PC-9 (cell line): Measurements from ENCODE around the gene SLC1A7. TPM values are rescaled to one million over a fixed set of nuclear protein-coding genes. Genes with fewer than 3 reads are reported as not detected.

ENCODE experiments used
- BruUV-seq: library from RNA; stranded (reverse); fragments of 400-500 nt; replicated peaks from 2 replicates; lab custom pipeline; 2021; lab: Mats Ljungman, UMichigan
- CTCF ChIA-PET: fragments of 300-600 bp; sonication (Branson Sonifier 250); formaldehyde crosslinking; loops from one replicate; lab custom pipeline; 2022; ENCODE audit warnings: antibody characterized with exemption; lab: Charles Lee
- POLR2A ChIA-PET: fragments of 300-600 bp; sonication (Branson Sonifier 250); formaldehyde crosslinking; loops from one replicate; lab custom pipeline; 2022; ENCODE audit warnings: antibody characterized with exemption; ENCODE audit not compliant: unreplicated experiment; lab: Charles Lee
- DNase-seq, 2 experiments: peaks; one replicate each; pipeline versions ENCODE4 v3.0.0 to v3.0.0-alpha.2; 2015 to 2022; ENCODE audit warnings: mixed read lengths in 1 of 2
- H2AFZ ChIP-seq: fragments of 200-600 bp; sonication (generic); 2 replicates; pipeline ENCODE4 v1.8.1; 2017; ENCODE audit warnings: antibody characterized with exemption
- H3F3A ChIP-seq: fragments of 200-600 bp; sonication (generic); 2 replicates; pipeline ENCODE4 v1.8.1; 2017; ENCODE audit warnings: antibody characterized with exemption, mild to moderate bottlenecking, low read depth; ENCODE audit not compliant: insufficient read depth
- H3K27ac ChIP-seq: fragments of 200-600 bp; sonication (generic); 2 replicates; pipeline ENCODE4 v1.6.1; 2016; ENCODE audit warnings: mixed run types
- H3K27me3 ChIP-seq: fragments of 200-600 bp; sonication (generic); 2 replicates; pipeline ENCODE4 v1.6.1; 2016; ENCODE audit warnings: low read depth, mixed run types; ENCODE audit not compliant: insufficient read depth
- H3K36me3 ChIP-seq: fragments of 200-600 bp; sonication (generic); 2 replicates; pipeline ENCODE4 v1.6.1; 2016; ENCODE audit warnings: low read depth, mixed run types
- H3K4me1 ChIP-seq: fragments of 200-600 bp; sonication (generic); replicated peaks from 2 replicates; pipeline ENCODE4 v1.6.1; 2016; ENCODE audit warnings: mixed run types; ENCODE audit not compliant: insufficient read depth
- H3K4me2 ChIP-seq: fragments of 200-600 bp; sonication (generic); 2 replicates; pipeline ENCODE4 v1.6.1; 2017; ENCODE audit warnings: mixed run types
- H3K4me3 ChIP-seq: fragments of 200-600 bp; sonication (generic); 2 replicates; pipeline ENCODE4 v1.6.1; 2016; ENCODE audit warnings: mixed run types
- H3K79me2 ChIP-seq: fragments of 200-600 bp; sonication (generic); 2 replicates; pipeline ENCODE4 v1.6.1; 2017; ENCODE audit warnings: low read depth, mixed run types
- H3K9me2 ChIP-seq: fragments of 200-600 bp; sonication (generic); 2 replicates; pipeline ENCODE4 v1.8.1; 2017; ENCODE audit warnings: mild to moderate bottlenecking; ENCODE audit not compliant: insufficient read depth
- H3K9me3 ChIP-seq: fragments of 200-600 bp; sonication (generic); 2 replicates; pipeline ENCODE4 v1.8.1; 2016; ENCODE audit warnings: low read depth; ENCODE audit not compliant: insufficient read depth
- H4K20me1 ChIP-seq: fragments of 200-600 bp; sonication (generic); 2 replicates; pipeline ENCODE4 v1.8.1; 2017; ENCODE audit not compliant: insufficient read depth
- CTCF ChIP-seq: fragments of 200-600 bp; sonication (generic); conservative IDR thresholded peaks from 2 replicates; pipeline ENCODE4 v1.6.1; 2017; ENCODE audit warnings: mixed run types, antibody characterized with exemption, mild to moderate bottlenecking, moderate library complexity
- EZH2 ChIP-seq: fragments of 200-600 bp; sonication (generic); IDR thresholded peaks from 2 replicates; pipeline ENCODE4 v1.8.0; 2017; ENCODE audit warnings: antibody characterized with exemption, low read depth
- intact Hi-C: fragments of 100-400 bp; cut with micrococcal nuclease; formaldehyde crosslinking; loops from one replicate; pipeline ENCODE4 v1.10.0; 2022; ENCODE audit not compliant: unreplicated experiment
- total RNA-seq: library from RNA; stranded (reverse); gene quantifications from 2 replicates; pipeline ENCODE4 v1.2.3, GENCODE V29; 2021

SLC1A7 gene
- total RNA-seq, 1 experiment from 2014 or later, result not detected

- H3K9me2 ChIP-seq, result no peaks in the 10 kb centered on the region
- TF ChIP-seq EZH2, result no peak
- TF ChIP-seq CTCF, result no peak
- peaks cover 9% of the 10 kb centered on the region; the same call in 1 of the 2 replicates for H3K4me1 ChIP-seq
- POLR2A ChIA-PET, result interaction anchor here (0.5 to 0.6 kb wide), 2 partner anchors 14 to 253 kb away, joined by 3 to 5 read pairs; no protein-coding TSS in a partner anchor
- no peaks in the 10 kb centered on the region for H3K79me2 ChIP-seq
- CTCF ChIA-PET, result interaction anchor here (0.6 kb wide), 1 partner anchor 162 kb away, joined by 5 read pairs; no protein-coding TSS in a partner anchor
- no peak overlapping the region for H2AFZ ChIP-seq
- no peak overlapping the region for H3K4me3 ChIP-seq
- intact Hi-C loops, result loop anchor here (10.0 kb wide), 1 partner anchor 87 kb away; no protein-coding TSS in a partner anchor
- H3K27ac ChIP-seq, result no peak overlapping the region
- no TSS peak for BruUV-seq
- H3K9me3 ChIP-seq, result no peaks in the 10 kb centered on the region
- H3K36me3 ChIP-seq, result no peaks in the 10 kb centered on the region
- no peak for DNase-seq
- H3F3A ChIP-seq, result no peaks in the 10 kb centered on the region
- H3K27me3 ChIP-seq, result no peaks in the 10 kb centered on the region
- H4K20me1 ChIP-seq, result no peaks in the 10 kb centered on the region
- no peak overlapping the region for H3K4me2 ChIP-seq
Observed at GRCh38 chr1:53087332-53088285, 54.8 kb downstream of the SLC1A7 start.

GRCh38 chr1:53086491-53087070, 55.9 kb downstream of the SLC1A7 start:
- ChIA-PET CTCF (interaction anchor here (0.6 kb wide), 1 partner anchor 161 kb away, joined by 5 read pairs; no protein-coding TSS in a partner anchor), POLR2A (interaction anchor here (0.6 kb wide), 1 partner anchor 252 kb away, joined by 3 read pairs; no protein-coding TSS in a partner anchor)
- Histone ChIP-seq H3K4me1 (peaks cover 9% of the 10 kb centered on the region; the same call in 1 of the 2 replicates), H3K27ac (no peak overlapping the region), H2AFZ (no peak overlapping the region), H3K4me2 (no peak overlapping the region), H3F3A (no peaks in the 10 kb centered on the region), H3K27me3 (no peaks in the 10 kb centered on the region), H3K9me3 (no peaks in the 10 kb centered on the region), H3K4me3 (no peak overlapping the region), H4K20me1 (no peaks in the 10 kb centered on the region), H3K36me3 (no peaks in the 10 kb centered on the region), H3K79me2 (no peaks in the 10 kb centered on the region), H3K9me2 (no peaks in the 10 kb centered on the region)
- intact Hi-C loops, result loop anchor here (10.0 kb wide), 1 partner anchor 88 kb away; no protein-coding TSS in a partner anchor
- no TSS peak for BruUV-seq
- no peak for TF ChIP-seq EZH2
- DNase-seq, result no peak

GRCh38 chr1:53085405-53085804, 57.0 kb downstream of the SLC1A7 start:
- TF ChIP-seq EZH2 (no peak), CTCF (no peak)
- no peaks in the 10 kb centered on the region for H4K20me1 ChIP-seq
- no peaks in the 10 kb centered on the region for H3K36me3 ChIP-seq
- no peaks in the 10 kb centered on the region for H3F3A ChIP-seq
- intact Hi-C loops, result loop anchor here (10.0 kb wide), 1 partner anchor 89 kb away; no protein-coding TSS in a partner anchor
- no peaks in the 10 kb centered on the region for H3K27me3 ChIP-seq
- no TSS peak for BruUV-seq
- H3K4me3 ChIP-seq, result no peak overlapping the region
- no peak overlapping the region for H2AFZ ChIP-seq
- ChIA-PET POLR2A (no interaction called here), CTCF (no interaction called here)
- no peak overlapping the region for H3K4me2 ChIP-seq
- no peaks in the 10 kb centered on the region for H3K9me2 ChIP-seq
- no peak overlapping the region for H3K27ac ChIP-seq
- no peaks in the 10 kb centered on the region for H3K4me1 ChIP-seq
- no peaks in the 10 kb centered on the region for H3K79me2 ChIP-seq
- no peaks in the 10 kb centered on the region for H3K9me3 ChIP-seq
- DNase-seq, result no peak
